ENCODE measurements around the gene CAAP1. TPM values are rescaled to one million over a fixed set of nuclear protein-coding genes. Genes with fewer than 3 reads are reported as not detected.

The CAAP1 gene
- total and polyA plus RNA-seq, 12 donors: 4.1 to 12.2 (median 7.6) TPM

DNA sequence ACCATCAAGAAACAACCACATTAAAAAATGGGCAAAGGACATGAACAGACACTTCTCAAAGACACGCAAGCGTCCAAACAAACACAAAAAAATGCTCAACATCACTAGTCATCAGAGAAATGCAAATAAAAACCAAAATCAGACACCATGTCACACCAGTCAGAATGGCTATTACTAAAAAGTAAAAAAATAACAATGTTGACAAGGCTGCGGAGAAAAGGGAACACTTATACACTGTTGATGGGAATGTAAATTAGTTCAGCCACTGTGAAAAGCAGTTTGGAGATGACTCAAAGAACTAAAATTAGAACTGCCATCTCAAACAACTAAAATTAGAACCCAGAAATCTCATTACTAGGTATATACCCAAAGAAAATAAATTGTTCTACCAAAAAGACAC, 80.4 kb downstream of the CAAP1 start:
- Histone ChIP-seq H3K9me3 (peaks cover 0 to 11% (median 0%) of the 10 kb centered on the region in 11 donors), H3K27me3 (no peaks in the 10 kb centered on the region), H3K4me1 (no peaks in the 10 kb centered on the region), H3K4me3 (no peak overlapping the region), H3K27ac (no peak overlapping the region), H3K36me3 (no peaks in the 10 kb centered on the region)
- DNase-seq (no peak), ATAC-seq (no peak)
- WGBS, 2 donors: 90 to 91% methylated on average over 3 of the region's 3 CpGs
- intact Hi-C loops (cut with DNase I): no loop called here
- TF ChIP-seq, protein P1, sequence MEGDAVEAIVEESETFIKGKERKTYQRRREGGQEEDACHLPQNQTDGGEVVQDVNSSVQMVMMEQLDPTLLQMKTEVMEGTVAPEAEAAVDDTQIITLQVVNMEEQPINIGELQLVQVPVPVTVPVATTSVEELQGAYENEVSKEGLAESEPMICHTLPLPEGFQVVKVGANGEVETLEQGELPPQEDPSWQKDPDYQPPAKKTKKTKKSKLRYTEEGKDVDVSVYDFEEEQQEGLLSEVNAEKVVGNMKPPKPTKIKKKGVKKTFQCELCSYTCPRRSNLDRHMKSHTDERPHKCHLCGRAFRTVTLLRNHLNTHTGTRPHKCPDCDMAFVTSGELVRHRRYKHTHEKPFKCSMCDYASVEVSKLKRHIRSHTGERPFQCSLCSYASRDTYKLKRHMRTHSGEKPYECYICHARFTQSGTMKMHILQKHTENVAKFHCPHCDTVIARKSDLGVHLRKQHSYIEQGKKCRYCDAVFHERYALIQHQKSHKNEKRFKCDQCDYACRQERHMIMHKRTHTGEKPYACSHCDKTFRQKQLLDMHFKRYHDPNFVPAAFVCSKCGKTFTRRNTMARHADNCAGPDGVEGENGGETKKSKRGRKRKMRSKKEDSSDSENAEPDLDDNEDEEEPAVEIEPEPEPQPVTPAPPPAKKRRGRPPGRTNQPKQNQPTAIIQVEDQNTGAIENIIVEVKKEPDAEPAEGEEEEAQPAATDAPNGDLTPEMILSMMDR (IDR thresholded peaks at IDR 0.05): no peak

DNA sequence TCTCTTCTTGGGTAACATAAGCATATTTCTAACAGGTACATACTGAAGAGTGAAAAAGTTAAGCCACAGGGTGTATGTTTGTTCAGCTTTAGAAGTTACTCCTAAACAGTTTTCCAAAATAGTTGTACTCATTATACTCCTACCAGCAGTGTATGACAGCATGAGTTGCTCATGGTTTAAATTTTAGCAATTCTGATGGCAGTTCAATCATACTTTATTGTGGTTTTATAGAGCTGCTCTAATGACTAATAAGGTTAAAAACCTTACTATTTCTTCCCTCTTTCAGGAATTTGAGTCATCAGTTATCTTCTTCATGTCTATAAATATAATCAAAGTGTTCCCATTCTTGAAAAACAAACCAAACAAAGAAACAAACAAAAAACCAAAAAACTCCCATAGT, 81.5 kb downstream of the CAAP1 start:
- intact Hi-C loops (cut with DNase I): no loop called here
- Histone ChIP-seq H3K4me3 (no peak overlapping the region), H3K27ac (no peak overlapping the region), H3K27me3 (no peaks in the 10 kb centered on the region), H3K36me3 (no peaks in the 10 kb centered on the region), H3K9me3 (peaks cover 0 to 11% (median 0%) of the 10 kb centered on the region in 11 donors), H3K4me1 (no peaks in the 10 kb centered on the region)
- TF ChIP-seq, protein P1 (IDR thresholded peaks at IDR 0.05): no peak
- DNase-seq (no peak), ATAC-seq (no peak)

DNA sequence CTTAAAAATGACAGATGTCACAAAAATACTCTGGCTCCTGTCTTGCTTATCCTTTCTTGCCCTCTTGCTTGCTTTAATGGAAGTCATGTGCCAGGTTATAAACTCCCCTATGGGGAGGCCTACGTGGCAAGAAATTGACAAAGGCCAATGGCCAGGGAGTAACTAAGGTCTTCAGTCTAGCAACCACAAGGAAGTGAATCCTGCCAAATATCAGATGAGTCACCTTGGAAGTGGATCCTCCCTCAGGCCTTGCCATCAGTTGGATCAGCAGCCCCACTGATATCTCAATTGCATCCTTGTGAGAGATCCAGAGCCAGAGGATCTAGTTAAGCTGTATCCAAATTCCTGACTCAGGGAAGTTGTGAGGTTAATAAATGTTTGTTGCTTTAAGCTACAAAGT, 82.8 kb downstream of the CAAP1 start:
- peaks cover 0 to 11% (median 0%) of the 10 kb centered on the region in 11 donors for H3K9me3 ChIP-seq

DNA sequence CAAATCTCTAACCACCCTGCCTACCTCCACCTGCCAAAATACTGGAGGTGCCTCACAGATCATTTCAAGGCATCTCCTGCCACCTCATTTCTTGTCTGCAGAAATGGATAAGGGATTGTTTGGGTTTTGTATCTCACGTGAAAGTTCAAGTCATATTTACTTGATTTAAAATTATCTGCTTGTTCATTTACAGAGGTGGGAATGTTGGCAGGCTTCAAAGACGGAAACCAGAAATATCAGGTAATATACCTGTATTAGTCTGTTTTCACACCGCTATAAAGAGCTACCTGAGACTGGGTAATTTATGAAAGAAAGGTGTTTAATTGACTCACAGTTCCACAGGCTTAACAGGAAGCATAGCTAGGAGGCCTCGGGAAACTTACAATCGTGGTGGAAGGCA, 85.4 kb downstream of the CAAP1 start:
- Histone ChIP-seq H3K27ac (no peak overlapping the region), H3K27me3 (no peaks in the 10 kb centered on the region), H3K4me3 (no peak overlapping the region), H3K4me1 (no peaks in the 10 kb centered on the region), H3K36me3 (no peaks in the 10 kb centered on the region), H3K9me3 (peaks cover 0 to 8% (median 0%) of the 10 kb centered on the region in 11 donors)
- ATAC-seq (no peak), DNase-seq (no peak)
- WGBS, 2 donors: 75 to 77% methylated on average over 5 of the region's 5 CpGs
- TF ChIP-seq, protein P1 (IDR thresholded peaks at IDR 0.05): no peak
- intact Hi-C loops (cut with DNase I): no loop called here

More for the DNA sequence above, 82.8 kb downstream of the CAAP1 start:
- ATAC-seq: no peak
- Histone ChIP-seq H3K4me3 (no peak overlapping the region), H3K27me3 (no peaks in the 10 kb centered on the region), H3K4me1 (no peaks in the 10 kb centered on the region), H3K36me3 (no peaks in the 10 kb centered on the region), H3K27ac (no peak overlapping the region)
- TF ChIP-seq, protein P1 (IDR thresholded peaks at IDR 0.05): no peak
- DNase-seq: no peak
- intact Hi-C loops (cut with DNase I): no loop called here
- 73 to 76% methylated on average over 1 of the region's 1 CpG for WGBS, 2 donors

Data from heart right ventricle (tissue), 16 donors.